AG08396 (cell line): ENCODE data around the gene NEMP2.
"Not testable (repeated sequence)": the region's sequence is repeated elsewhere in the genome, so short reads cannot be mapped to it uniquely, and the experiment has no call there.

Source experiments
- DNase-seq: peaks from one replicate; pipeline ENCODE4 v3.0.0; 2012; ENCODE audit warnings: low spot score, mixed read lengths

The NEMP2 gene

GRCh38 chr2:190489475-190489874 lies 45.0 kb downstream of the NEMP2 start:
- no peak for DNase-seq

- no peak for DNase-seq
Measured at GRCh38 chr2:190488516-190489233, 45.8 kb downstream of the NEMP2 start.

GRCh38 chr2:190486037-190486623 lies 48.4 kb downstream of the NEMP2 start:
- DNase-seq, result no peak

GRCh38 chr2:190482451-190482850 lies 52.1 kb downstream of the NEMP2 start:
- no peak for DNase-seq

GRCh38 chr2:190481339-190481738 lies 53.2 kb downstream of the NEMP2 start:
- no peak for DNase-seq

GRCh38 chr2:190478572-190479195 lies 55.8 kb downstream of the NEMP2 start:
- no peak for DNase-seq

- no peak for DNase-seq
Measured at GRCh38 chr2:190477661-190478454, 56.7 kb downstream of the NEMP2 start.

GRCh38 chr2:190470256-190470826 lies 64.2 kb downstream of the NEMP2 start:
- DNase-seq, result no peak

- DNase-seq, result no peak
Measured at GRCh38 chr2:190469771-190470170, 64.8 kb downstream of the NEMP2 start.

- DNase-seq, result peak; percentile 83
Measured at GRCh38 chr2:190468814-190469569, 65.5 kb downstream of the NEMP2 start.

GRCh38 chr2:190468354-190468753 lies 66.2 kb downstream of the NEMP2 start:
- not testable (repeated sequence) for DNase-seq

- DNase-seq, result no peak
Measured at GRCh38 chr2:190467575-190468083, 66.9 kb downstream of the NEMP2 start.

- DNase-seq, result no peak
Measured at GRCh38 chr2:190466819-190467446, 67.6 kb downstream of the NEMP2 start.

GRCh38 chr2:190465060-190465459 lies 69.5 kb downstream of the NEMP2 start:
- DNase-seq, result no peak

- DNase-seq, result no peak
Measured at GRCh38 chr2:190462611-190463010, 71.9 kb downstream of the NEMP2 start.

GRCh38 chr2:190462181-190462580 lies 72.3 kb downstream of the NEMP2 start:
- no peak for DNase-seq

GRCh38 chr2:190460487-190460886 lies 74.0 kb downstream of the NEMP2 start:
- no peak for DNase-seq

- no peak for DNase-seq
Measured at GRCh38 chr2:190459881-190460280, 74.6 kb downstream of the NEMP2 start.

- DNase-seq, result no peak
Measured at GRCh38 chr2:190458352-190459107, 76.0 kb downstream of the NEMP2 start.

GRCh38 chr2:190457256-190457655 lies 77.3 kb downstream of the NEMP2 start:
- no peak for DNase-seq
